DMS53 treated with DMSO at 0.1 percent for 48 hours (cell line): ENCODE results near the gene MAST2.
A peak's percentile ranks its signal among the peaks of the same experiment; 100 is the strongest.

Experiments used
- DNase-seq: peaks from one replicate; lab custom pipeline; 2025; ENCODE audit not compliant: unreplicated experiment; lab: John Stamatoyannopoulos, UW

Gene MAST2

GRCh38 chr1:45974541-45975269 is 171.3 kb downstream of the MAST2 start:
- peak; percentile 79 for DNase-seq

DNA sequence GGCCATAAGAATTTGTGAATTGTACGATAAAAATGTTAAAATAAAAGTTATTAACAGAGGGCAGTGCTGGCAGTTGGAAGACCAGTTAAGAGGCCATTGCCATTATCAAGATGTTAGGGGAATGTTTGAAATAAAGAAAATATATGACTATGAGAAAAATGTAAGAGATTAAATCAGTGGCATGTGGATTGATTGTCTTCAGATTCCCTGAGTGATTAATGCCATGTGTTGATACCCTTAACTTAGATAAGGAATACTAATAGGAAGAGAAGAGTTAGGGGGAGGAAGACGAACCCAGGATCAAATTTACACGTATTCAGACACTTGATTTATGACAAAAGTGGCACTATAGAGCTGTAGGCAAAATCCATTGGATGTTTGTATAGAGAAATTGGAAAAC is 173.2 kb downstream of the MAST2 start:
- no peak for DNase-seq

DNA sequence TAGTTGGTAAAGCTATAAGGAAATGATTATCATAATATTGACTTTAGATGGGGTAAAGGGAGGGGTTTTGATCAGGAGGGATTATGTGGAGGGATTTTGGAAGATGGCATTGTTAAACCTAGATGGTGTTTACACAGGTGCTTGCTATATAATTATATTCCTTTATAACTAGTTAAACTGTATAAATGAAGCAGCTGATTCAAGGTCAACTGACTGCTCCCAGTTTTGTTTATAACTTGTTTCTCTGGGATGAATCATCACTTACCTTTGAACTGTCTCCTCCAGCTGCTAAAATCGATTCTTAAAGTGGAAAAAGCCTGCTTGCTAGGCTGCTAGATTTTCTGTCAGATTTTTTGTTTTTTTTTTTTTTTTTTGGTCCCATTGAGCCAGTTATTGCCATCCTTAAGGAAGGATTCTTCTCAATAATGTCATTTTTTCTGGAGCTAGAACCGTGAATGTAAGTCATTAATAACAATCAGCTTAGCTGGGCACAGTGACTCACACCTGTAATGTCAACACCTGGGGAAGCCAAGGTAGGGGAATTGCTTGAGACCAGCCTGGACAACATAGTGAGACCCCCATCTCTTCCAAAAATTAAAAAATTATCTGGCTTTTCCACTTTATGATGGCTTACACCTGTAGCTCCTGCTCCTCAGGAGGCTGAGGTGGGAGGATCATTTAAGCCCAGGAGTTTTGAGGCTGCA is 175.8 kb downstream of the MAST2 start:
- DNase-seq: peak; percentile 99

DNA sequence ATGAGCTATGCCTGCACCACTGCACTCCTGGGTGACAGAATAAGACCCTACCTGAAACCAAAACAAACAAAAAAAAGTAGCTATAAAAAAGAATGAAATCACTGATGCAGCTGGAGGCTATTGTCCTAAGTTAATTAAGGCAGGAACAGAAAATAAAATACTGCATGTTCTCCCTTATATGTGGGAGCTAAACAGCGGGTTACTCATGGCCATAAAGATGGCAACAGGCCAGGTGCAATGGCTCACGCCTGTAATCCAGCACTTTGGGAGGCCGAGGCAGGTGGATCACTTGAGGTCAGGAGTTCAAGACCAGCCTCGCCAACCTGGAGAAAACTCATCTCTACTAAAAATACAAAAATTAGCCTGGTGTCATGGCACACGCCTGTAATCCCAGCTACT is 176.4 kb downstream of the MAST2 start:
- peak; percentile 68 for DNase-seq

DNA sequence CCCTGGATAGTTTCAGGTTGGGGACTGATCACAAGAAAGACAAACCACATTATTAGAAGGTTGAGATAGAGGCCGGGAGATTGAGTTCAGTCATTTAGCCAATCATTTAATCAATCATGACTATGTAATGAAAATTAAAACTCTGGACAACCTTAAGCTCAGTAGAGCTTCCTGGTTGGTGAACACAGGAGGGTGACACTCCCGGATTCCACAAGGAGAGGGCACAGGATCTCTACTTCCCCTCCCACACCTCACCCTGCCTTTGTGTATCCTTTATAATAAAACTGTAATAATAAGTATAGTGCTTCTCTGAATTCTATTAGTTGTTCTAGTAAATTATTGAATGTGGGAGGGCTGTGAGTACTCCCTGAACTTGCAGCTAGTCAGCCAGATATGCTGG is 178.9 kb downstream of the MAST2 start:
- DNase-seq: no peak

DNA sequence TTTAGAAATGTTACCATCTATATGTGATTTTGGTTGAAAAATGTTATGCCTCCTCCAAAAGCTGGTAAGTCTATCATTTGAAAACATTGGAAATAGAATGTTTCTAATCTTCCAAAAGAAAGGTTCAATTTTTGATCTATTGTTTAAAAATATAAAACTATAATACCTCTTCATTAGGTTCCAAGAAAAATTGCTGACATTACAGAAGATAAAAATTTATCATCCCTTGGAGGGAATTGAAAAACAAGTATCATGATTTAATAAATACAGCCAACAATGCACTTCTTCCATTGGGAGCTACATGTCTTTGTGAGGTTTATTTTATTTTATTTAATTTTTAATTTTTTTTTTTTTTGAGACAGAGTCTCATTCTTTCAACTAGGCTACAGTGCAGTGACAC is 180.6 kb downstream of the MAST2 start:
- DNase-seq: no peak

DNA sequence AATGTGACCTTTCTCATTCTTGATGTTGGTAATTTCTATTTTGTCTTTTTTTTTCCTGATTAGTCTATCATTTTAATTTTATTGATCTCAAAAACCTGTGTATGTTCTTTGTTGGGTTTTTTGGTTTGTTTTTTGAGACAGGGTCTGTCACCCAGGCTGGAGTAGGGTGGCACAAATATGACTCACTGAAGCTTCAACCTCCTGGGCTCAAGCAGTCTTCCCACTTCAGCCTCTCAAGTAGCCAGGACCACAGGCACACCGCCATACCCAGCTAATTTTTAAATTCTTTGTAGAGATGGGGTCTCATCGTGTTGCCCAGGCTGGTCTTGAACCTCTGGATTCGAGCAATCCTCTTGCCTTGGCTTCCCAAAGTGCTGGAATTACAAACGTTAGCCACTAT is 183.8 kb downstream of the MAST2 start:
- DNase-seq: no peak

GRCh38 chr1:45989249-45989648 is 185.8 kb downstream of the MAST2 start:
- no peak for DNase-seq

- no peak for DNase-seq
Measured at GRCh38 chr1:45994423-45994822, 191.0 kb downstream of the MAST2 start.

- DNase-seq: no peak
Measured at GRCh38 chr1:45995298-45995697, 191.9 kb downstream of the MAST2 start.

DNA sequence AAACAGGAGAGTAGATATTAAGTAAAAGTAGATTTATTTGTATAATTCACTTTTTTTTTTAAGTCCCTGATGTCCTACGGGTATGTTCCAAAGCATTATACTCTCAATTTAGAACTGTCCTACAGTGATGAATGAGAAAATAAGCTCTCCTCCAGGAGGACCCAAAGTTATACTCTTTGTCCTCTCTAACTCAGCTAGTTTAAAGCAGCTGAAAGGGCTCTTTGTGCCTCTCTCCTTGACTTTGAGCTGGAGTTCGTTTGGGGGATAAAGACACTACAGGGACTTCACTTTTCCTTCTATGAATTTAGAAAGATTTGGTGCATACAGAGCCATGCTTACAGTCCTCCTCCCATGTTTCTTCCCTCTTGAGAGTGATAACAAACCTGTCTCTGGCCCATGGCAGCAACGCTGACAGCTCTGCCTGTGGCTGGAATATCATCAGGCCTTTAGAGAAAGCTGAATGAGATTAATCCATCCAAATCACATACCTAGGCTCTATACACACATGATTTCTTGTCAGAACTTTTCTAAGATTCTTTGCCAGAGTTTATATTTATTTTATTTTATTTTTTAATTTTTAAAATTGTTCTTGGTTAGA is 194.7 kb downstream of the MAST2 start:
- no peak for DNase-seq

GRCh38 chr1:45999507-45999906 is 196.1 kb downstream of the MAST2 start:
- no peak for DNase-seq

DNA sequence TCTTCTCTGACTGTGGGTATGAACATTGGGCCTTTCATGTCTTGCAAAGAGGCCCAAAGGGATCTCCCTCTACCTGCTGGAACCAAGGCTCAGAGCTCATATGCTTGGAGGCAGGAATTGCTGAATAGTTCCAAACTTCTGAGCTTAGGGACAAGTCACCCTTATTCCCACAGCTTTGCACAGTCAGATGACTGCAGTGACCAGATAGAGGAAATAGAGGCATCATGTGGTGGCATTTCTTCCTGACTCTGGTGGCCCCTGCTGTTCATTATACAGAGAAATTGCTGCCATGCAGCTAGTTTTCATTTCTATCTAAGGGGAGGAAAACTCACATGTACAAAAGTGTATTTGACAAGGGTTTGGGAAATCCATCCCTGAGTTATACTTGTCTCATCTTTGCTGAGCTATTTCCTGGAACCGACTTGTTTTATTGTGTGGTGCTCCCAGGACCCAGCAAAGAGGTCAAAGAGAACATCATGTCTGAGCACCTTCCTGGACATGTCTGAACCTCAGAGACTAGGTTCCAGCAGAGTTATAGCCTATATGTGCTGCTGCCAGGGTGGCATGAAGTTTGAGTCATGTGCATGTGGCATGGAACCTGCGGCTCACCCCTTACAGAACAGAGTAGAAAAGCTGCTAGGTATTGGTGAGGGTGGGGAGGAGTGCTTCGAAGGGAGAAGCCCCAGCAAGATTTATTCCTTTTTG is 197.8 kb downstream of the MAST2 start:
- no peak for DNase-seq

- DNase-seq: no peak
Measured at GRCh38 chr1:46002551-46003150, 199.2 kb downstream of the MAST2 start.

- DNase-seq: no peak
Measured at GRCh38 chr1:46003315-46003714, 199.9 kb downstream of the MAST2 start.

- no peak for DNase-seq
Measured at GRCh38 chr1:46004492-46004891, 201.1 kb downstream of the MAST2 start.

- DNase-seq: no peak
Measured at GRCh38 chr1:46005594-46005993, 202.2 kb downstream of the MAST2 start.

- DNase-seq: no peak
Measured at GRCh38 chr1:46008585-46008984, 205.2 kb downstream of the MAST2 start.

GRCh38 chr1:46010611-46011010 is 207.2 kb downstream of the MAST2 start:
- DNase-seq: no peak

GRCh38 chr1:46011121-46011695 is 207.8 kb downstream of the MAST2 start:
- no peak for DNase-seq

- DNase-seq: no peak
Measured at GRCh38 chr1:46012236-46012635, 208.8 kb downstream of the MAST2 start.
